NCI-H2171 (cell line): ENCODE data around the gene LPP.

Experiments used
- DNase-seq: peaks from one replicate; lab custom pipeline; 2025; lab: John Stamatoyannopoulos, UW

LPP gene

DNA sequence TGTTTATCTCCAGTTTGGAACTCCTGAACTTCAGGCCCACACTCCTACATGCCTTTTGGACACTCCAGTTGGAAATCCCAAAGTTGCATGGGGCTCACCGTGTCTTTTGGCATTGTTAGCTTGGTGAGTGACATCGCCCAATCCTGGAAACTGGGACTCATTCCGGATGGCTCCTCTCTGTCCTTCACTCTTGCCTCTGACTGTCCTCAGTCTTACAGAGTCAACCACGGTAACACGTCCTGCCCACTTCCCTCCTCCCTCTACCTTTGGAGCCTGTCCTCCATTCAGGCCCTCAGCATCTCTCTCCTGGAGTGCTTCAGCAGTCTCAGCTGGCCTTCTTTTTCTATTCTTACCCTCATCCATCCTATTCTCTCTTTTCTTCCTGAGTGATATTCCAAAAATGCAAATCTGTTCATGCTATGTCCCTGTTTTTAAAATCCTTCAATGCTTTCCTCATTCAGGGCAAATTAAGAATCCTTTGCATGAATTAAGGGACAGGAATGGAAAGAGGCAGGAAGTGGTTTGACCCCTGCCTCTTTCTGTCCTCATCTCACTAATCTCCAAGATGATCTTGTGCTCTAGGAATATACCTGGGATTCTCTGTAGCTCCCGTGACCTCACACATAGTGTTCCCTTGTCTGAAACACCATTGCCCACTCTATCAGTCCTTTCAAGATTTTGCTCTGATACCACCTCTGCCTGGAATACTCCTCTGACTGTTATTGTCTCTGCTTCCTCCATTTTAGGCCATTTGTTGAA is 42.5 kb downstream of the LPP start:
- DNase-seq = no peak

DNA sequence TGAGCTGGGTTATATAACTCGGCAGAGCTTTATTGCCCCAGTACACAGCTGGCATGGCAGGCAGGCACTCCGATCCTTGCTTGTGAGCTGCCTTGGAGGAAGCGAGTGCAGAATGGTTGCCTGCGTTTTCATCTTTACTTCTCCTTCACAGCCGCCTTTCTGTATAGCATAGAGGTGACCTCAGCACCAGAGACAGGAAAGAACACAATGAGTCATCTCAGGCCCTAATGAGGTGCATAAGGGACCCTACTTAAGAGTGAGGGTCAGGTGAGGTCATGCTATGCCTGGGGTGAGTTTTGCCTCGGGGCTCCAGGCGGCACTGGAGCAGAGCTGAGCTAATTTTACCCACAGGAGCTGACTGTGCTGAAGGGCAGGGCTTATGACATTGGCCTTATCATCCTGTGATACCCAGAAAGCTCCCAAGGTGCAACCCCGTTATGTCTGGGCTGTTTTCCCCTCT is 43.5 kb downstream of the LPP start:
- no peak for DNase-seq

DNA sequence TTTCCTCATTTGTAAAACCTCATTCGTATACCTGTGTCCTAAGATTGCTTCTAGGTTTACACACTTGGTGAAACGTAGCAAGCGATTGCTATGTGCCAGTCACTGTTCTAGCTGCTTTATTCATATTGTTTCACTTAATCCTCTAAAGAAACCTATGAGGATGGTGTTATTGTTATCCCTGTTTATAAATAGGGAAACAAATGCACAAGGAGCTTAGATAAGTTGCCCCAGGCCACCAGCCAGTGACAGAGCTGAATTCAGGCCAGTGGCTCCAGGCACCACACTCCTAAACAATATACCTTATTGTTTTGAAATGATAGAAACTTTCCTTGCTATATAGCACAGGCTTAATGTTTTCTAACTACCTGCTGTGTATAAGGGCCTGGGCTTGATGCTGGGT is 44.0 kb downstream of the LPP start:
- no peak for DNase-seq

DNA sequence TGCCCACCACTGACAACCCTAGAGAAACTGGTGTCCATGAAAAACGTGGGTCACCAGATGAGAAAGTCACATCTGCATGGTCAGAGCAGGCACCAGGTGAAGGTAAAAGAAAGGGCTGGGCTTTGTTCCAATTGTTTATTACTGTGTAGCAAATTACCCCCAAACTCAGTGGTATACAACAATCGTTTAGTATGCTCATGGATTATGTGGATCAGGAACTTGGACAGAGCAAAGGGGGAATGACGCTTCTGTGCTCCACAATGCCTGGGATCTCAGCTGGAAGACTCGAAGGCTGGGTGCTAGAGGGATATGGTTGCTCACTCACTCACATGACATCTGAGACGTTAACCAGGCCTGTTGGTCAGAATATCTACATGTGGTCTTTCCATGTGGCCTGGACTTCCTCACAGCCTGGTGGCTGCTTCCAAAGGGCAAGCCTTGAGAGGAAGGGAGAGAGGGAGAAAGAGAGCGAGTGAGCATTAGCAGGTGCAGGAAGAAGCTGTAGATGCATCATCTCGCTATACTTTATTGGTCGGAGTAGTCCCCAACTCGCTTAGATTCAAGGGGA is 44.9 kb downstream of the LPP start:
- DNase-seq = no peak

DNA sequence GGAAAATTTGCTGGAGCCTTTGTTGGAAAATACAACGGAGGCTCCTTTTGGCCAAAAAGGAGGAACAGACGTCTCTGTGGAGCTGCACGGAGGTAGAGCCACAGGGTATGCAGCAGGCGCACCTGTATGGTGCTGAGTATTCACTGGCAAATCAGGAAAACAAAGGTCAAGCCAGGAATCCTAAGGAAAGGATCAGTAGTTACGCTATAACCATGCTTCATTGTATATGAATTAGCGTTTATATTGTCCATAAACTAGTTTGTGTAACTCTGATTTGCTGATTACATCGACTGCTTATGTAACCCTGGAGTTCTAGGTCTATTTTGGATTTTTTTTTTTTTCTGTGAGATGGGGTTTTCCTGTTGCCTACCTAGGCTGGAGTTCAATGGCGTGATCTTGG is 45.4 kb downstream of the LPP start:
- no peak for DNase-seq

DNA sequence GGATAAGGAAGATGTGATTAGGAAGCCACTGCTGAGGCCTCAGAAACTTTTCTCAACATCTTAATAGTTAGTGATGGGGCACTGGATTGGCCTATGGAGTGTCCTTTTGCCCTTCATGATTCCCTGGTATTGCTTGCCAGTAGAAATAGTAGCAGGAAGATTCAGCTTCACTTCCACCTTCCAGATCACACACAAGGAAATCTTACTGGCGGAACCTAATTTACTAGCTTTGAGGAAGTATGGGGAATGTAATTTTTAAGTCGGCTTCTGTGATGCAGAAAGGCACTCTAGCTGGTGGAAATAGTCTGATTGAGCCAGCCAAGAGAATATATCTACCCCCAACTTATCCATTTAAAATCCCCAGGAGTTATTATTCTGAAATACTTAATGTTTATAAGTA is 46.5 kb downstream of the LPP start:
- DNase-seq = no peak

DNA sequence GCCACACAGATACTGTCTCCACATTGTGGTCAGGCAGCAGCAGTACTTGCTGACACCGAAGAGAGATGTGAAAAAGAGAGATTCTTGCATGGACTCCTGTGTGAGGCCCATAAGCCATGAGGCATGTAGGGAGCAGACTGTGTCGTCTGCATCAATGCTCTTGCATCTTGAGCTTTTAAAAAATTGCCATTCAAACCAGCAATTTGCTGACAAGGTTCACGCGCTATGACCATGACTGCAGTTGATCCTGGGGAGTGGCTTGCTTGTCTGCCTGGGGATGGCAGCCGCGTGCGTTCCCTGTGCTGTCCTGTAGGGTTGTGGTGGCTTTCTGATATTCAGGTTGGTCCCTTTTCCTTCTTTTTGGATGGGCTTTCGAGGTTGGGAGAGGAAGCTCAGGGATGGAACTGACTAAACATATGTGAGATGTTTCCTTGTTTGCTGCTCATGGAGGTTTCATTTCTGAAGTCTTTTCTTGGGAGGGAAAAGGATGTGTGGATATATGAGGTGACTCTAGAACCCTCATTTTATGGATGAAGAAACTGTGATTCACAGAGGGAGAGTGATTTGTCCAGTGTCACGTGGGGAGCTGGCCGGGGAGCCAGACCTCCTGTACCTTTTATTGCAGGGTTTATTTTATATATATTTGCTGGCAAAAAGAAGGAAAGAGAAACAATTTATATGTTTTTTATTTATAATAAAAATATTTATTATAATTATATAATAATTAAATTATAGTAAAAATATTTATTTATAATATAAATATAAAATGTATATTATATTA is 48.6 kb downstream of the LPP start:
- no peak for DNase-seq

DNA sequence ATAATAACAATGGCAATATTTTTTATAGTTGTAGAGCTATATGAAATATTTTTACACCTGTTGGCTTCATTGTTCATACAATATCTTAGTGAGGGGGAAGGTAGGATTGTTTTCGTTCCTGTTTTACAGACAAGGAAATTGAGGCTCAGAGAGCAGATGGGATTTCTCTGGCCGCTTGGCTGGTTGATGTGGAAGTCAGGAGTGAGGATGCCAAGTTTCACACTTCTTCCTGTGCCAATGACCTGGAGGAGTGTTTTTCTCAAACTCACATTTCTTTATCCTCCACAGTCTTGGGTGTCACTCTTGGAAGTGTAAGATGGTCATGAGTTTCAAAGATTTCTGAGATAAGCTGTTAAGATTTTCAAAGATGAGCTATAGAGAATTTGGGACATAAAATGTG is 50.6 kb downstream of the LPP start:
- no peak for DNase-seq

DNA sequence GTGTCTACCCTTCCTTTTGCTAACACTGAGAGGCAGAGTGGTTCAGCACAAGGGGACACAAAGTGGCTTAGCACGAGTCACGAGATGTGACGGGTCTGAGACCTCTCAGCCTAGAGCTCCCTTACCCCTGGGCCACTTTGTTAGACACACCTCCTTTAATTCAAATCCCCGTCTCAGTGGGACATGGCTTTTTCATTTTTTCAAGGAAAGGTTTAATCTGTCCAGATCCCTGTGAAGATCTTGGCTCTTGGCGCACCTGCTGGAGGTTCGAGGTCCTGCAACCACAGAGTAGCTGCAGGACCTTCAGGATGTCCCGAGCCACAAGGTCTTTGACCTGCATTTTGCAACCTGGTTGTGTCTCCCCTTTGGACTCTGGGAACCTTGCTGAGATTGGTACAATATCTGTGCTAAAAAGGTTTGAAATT is 52.0 kb downstream of the LPP start:
- no peak for DNase-seq

DNA sequence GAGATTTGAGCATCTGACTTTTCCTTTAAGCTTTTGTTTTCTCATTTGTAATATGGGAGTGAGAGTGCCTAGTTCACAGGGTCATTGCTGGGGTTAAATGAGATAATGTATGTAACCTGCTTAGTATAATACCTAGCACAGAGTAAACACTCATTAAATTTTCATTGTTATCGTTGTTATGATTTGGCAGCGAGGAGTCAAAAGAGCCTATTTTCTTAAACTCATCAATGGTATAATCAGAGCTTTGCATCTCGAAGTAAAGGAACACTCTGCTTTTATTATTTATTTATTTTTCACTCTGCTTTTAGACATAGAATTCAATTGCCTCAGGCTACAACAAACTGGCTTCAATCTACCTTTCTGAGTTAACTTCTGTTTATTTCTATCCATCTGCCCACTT is 52.8 kb downstream of the LPP start:
- DNase-seq = no peak

DNA sequence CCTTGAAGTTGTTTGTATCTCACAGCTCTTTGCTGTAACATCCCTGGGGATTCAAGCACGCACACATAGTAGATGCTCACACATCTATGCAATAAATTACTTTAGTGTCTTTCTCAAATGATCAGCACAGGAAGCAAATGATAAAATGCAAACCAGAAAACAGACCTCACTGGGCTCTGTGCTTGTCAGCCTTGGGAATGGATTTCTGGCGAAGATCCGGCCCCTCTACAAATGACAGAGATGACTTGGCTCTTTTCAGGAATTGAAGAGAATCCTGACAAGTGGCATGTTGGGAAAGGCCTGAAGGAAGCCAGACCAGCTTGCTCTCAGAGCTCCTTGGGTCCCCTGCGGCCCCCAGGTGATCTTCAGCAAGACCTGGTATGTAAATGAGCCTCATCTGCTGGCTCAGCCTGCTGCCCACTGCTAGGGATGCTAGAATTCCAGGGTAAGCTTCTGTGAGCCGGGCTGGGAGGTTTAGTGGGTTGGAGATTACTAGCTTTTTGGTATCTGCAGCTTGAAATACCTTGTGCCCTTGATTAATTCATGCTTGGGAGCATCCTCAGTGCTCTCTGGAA is 54.1 kb downstream of the LPP start:
- DNase-seq = no peak

DNA sequence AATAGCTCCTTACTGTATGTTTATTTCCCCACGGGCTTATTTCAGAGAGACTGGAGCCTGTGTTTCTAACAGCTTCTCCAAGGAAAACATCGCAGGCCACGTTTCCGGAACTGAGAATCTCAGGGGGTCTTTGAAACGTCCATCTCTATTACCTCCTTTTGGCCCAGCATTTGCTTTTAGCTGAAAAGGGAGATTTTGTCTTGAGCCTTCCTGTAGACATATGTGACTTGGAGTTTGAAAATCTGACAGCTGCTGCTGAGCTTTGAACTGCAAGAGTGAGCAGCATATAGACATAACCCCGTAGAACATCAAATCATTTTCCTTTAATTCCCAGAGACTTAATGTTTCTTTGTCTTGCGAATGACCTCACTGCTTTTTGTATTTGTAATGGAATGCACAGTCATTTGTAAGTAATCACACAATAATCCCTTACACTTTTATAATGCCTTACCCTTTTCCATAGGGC is 54.6 kb downstream of the LPP start:
- DNase-seq = no peak

DNA sequence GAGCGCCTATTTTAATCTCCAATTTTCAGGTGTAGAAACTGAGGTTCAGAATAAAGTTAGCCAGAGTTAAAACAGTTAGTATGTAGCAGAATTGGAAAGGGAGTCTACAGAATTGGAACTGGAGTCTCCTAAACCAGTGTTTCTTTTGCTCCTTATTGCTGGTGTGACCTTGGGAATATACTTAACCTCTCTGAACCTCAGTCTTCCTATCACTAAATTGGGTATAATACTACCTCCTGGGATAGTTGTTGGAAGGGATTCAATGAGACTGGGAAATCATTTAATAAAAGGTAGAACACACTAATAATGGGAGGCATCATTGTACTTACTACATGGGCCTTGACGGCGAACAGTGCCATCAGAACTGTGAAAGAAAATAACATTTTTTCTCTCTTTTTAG is 55.1 kb downstream of the LPP start:
- DNase-seq = no peak

DNA sequence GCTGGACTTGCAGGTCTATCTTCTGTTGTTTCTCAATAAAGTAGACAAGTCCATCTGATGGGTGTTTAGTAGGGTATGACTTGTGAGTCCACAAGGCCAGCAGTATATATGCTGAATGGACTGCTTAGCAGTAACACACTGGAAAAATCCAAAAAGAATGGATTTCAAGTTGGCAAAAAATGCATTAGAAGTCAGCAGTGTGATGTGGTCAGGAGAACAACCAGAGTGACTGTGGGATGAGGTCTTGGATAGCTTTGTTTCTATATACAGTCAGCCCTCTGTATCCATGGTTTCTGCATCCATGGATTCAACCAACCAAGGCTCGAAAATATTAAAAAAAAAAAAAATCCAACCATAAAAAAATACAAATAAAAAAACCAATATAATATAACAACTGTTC is 55.8 kb downstream of the LPP start:
- no peak for DNase-seq

DNA sequence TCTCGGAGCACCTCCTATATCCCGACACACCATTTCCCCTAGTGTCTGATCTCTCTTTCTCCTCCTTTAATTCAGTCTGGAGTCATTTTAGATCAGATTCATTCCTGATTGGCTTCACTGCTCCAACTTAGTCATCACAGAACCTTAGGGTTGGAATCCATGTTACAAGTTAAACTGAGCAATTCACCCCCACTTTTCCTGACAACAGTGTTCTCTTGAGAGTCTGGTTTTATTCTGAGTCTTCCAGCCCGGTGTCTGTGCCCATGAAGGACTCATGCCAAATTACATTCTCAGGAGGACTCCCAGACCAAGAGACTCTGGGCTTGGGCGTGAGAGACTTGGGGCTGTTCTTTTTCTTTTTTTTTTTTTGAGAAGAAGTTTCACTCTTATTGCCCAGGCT is 57.5 kb downstream of the LPP start:
- no peak for DNase-seq

DNA sequence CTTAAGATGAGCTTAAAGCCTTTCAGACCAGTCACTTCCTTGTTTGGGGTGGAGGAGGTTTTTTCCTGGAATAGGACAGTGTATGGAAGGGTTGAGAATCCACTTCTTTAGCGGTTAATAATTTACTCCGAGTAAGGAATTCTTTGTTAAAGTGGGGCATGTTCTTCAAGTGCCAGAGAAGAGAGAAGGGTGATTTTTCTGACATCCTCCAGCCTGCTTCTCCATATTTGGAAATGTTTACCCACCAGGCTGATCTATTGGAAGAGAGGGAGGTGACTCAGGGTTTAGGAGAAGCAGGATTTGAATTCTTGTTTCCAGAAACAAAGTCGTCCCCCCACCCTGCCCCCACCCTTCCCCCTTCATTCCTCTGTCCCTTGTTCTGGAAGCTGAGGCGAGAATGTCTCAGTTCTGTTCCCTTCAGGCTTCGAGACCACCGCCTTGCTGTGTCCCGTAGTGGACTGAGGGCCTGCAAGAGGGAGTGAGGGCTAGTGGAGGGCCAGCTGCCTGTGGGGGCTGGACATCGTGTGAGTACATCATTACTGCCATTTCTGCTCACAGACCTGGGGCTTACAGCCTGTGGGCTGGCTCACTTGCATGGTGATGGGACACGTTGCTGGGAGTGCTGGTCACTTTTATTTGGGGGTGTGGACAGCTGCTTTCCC is 58.5 kb downstream of the LPP start:
- DNase-seq = no peak

DNA sequence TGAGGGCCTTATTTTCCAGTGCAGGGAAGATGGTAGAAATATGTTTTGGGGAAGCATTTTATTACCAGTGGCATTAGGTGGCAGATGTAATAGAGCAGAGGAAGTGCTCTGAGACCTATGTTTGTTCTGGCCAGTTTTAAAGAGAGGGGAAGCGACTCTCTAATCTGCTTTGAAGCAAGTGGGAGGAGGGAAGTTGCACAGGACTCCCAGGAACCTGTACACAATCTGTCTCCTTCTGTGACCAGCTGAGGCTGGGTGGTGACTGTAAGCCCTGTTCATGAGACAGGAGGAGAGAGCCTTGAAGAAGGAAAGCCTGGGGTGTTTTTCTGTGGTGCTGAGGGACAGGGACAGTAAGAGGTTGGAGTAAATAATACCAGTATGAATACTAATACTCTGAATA is 60.5 kb downstream of the LPP start:
- DNase-seq = no peak

DNA sequence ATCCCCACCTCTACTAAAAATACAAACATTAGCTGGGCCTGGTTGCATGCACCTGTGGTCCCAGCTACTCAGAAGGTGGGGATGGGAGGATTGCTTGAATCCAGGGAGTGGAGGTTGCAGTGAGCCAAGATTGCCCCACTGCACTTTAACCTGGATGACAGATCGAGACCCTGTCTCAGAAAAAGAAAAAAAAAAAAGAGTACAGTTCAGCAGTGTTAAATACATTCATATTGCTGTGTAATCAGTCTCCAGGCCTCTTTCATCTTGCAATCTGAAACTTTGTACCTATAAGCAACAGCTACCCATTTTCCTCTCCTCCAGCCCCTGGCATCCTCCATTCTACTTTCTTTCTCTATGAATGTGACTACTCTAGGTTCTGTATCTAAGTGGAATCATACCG is 61.2 kb downstream of the LPP start:
- DNase-seq = no peak

DNA sequence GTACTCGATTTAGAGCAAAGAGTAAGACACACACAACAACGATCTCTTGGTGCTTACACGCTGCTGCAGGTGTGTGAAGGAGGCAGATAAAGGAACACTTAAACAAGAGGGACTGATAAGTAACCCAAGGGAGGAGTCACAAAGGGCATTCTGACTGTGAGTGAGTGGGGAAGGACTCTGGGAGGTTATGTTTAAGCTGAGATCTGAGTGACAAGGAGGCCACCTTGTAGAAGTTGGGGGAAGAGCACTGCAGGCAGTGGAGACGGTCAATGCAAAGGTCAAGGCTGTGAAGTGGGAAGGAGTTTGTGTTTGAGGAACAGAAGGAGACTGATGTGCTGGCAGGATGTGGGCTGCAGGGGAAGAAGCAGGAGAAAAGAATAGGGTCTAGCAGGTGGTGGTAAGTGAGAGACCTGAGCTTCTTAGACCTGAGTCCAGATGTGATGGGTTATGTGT is 63.1 kb downstream of the LPP start:
- no peak for DNase-seq

DNA sequence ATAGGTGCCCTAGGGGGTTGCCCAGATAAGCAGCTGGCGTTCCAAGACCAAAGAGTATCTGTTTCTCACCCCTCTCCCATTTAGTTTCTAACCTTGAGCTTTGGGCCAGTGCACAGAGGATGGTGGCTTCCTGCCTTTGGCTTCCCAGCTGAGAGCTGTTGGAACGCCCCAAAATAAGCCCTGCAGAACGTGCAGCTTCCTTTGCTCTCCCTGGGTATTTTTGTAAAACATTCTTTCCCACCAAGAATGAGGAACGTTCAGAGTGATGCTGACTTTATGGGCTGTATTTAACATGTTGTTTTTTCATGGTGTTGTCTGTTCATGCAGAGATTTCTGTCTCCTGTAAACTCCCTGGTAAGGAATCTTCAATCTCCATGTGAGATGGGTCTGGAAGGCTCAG is 63.8 kb downstream of the LPP start:
- no peak for DNase-seq

DNA sequence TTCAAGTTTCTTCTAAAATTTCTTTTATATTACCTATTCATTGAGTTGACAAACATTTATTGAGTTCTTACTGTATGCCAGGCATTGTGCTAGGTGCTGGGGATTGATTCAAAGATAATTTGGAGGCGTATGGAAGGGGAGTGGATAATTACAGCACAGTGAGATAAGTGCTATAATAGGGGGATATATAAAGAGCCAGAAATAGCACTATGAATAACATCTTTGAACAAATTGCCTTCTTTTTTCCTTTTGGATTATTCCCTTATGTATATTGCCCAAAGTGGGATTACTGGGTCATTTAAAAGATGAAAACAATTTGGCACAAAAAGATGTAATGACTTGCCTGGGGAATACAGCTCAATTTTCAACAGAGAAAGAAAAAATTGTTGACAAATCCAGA is 64.6 kb downstream of the LPP start:
- no peak for DNase-seq

DNA sequence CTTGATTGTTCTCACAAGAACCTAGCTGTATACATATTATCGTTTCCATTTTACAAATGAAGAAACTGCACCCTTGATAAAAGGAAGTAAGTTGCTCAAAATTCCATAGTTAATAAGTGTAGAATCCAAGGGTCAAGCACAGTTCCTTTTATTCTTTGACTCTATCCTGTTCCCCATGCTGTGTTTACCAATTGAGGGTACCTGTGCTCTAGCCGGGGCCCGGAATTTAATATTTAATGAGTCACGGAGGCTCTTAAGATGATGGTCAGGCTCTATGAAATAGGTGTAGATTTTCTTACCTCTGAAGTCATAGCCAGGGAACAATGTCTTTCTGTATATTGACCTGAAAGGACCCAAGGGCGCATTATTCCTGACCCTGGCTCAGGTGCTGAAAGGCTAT is 65.2 kb downstream of the LPP start:
- no peak for DNase-seq
